GM15510 (cell line): ENCODE data around the gene TLCD3A.

Experiments used
- POLR2A ChIP-seq: IDR thresholded peaks from 3 replicates; pipeline ENCODE4 v1.6.1; 2011; ENCODE audit warnings: borderline replicate concordance; ENCODE audit not compliant: insufficient read length; ENCODE audit errors: extremely low read depth

Gene TLCD3A

GRCh38 chr17:703081-703875, 29.1 kb upstream of the TLCD3A start:
- TF ChIP-seq POLR2A: no peak

GRCh38 chr17:704111-704864, 28.1 kb upstream of the TLCD3A start:
- no peak for TF ChIP-seq POLR2A

- no peak for TF ChIP-seq POLR2A
Measured at GRCh38 chr17:705011-705410, 27.4 kb upstream of the TLCD3A start.

GRCh38 chr17:705863-706262, 26.5 kb upstream of the TLCD3A start:
- TF ChIP-seq POLR2A: no peak

- TF ChIP-seq POLR2A: no peak
Measured at GRCh38 chr17:708132-708531, 24.3 kb upstream of the TLCD3A start.

- no peak for TF ChIP-seq POLR2A
Measured at GRCh38 chr17:718075-718474, 14.3 kb upstream of the TLCD3A start.

- no peak for TF ChIP-seq POLR2A
Measured at GRCh38 chr17:720706-721539, 11.5 kb upstream of the TLCD3A start.

- TF ChIP-seq POLR2A: no peak
Measured at GRCh38 chr17:721540-721937, 10.9 kb upstream of the TLCD3A start.

- no peak for TF ChIP-seq POLR2A
Measured at GRCh38 chr17:725084-725483, 7.3 kb upstream of the TLCD3A start.

- no peak for TF ChIP-seq POLR2A
Measured at GRCh38 chr17:725746-726145, 6.7 kb upstream of the TLCD3A start.

GRCh38 chr17:726271-726919, 6.0 kb upstream of the TLCD3A start:
- no peak for TF ChIP-seq POLR2A

GRCh38 chr17:728911-729310, 3.5 kb upstream of the TLCD3A start:
- TF ChIP-seq POLR2A: no peak

- no peak for TF ChIP-seq POLR2A
Measured at GRCh38 chr17:731644-732066, 741 bp upstream of the TLCD3A start.

- no peak for TF ChIP-seq POLR2A
Measured at GRCh38 chr17:732902-733720, 715 bp downstream of the TLCD3A start.
